GM13976 (cell line): ENCODE results near the gene LRRC4B.
"Not testable (repeated sequence)": the region's sequence is repeated elsewhere in the genome, so short reads cannot be mapped to it uniquely, and the experiment has no call there.

Experiments
- DNase-seq: peaks from one replicate; pipeline ENCODE4 v3.0.0; 2012; ENCODE audit warnings: low spot score
- CTCF ChIP-seq: IDR thresholded peaks from 2 replicates; pipeline ENCODE4 v1.5.1; 2012; ENCODE audit warnings: borderline replicate concordance, mild to moderate bottlenecking; ENCODE audit not compliant: insufficient read depth; ENCODE audit errors: extremely low read depth, missing control alignments, control extremely low read depth
- in situ Hi-C: fragments of 300-500 bp; cut with MboI; formaldehyde crosslinking; loops from one replicate; pipeline ENCODE4 v1.12.0; 2022; ENCODE audit warnings: low sequenced_read_pairs, mixed read lengths, inconsistent platforms; ENCODE audit not compliant: unreplicated experiment

The LRRC4B gene

GRCh38 chr19:50602496-50602895 lies 34.3 kb upstream of the LRRC4B start:
- no peak for TF ChIP-seq CTCF
- in situ Hi-C loops: no loop called here
- DNase-seq: no peak

- TF ChIP-seq CTCF: no peak
- DNase-seq: no peak
- in situ Hi-C loops: no loop called here
Measured at GRCh38 chr19:50602089-50602422, 33.8 kb upstream of the LRRC4B start.

GRCh38 chr19:50601407-50602088 lies 33.3 kb upstream of the LRRC4B start:
- in situ Hi-C loops: no loop called here
- TF ChIP-seq CTCF: no peak
- DNase-seq: no peak

- in situ Hi-C loops: no loop called here
- DNase-seq: no peak
- no peak for TF ChIP-seq CTCF
Measured at GRCh38 chr19:50599427-50599826, 31.2 kb upstream of the LRRC4B start.

GRCh38 chr19:50590191-50590590 lies 22.0 kb upstream of the LRRC4B start:
- in situ Hi-C loops: no loop called here
- DNase-seq: no peak
- TF ChIP-seq CTCF: no peak

- in situ Hi-C loops: not testable (repeated sequence)
Measured at GRCh38 chr19:50581795-50582660, 13.8 kb upstream of the LRRC4B start.

GRCh38 chr19:50580970-50581634 lies 12.9 kb upstream of the LRRC4B start:
- DNase-seq: no peak
- in situ Hi-C loops: no loop called here
- TF ChIP-seq CTCF: no peak

More at GRCh38 chr19:50581795-50582660, 13.8 kb upstream of the LRRC4B start:
- DNase-seq: not testable (repeated sequence)
